ENCODE data around the gene GAB2. TPM values are rescaled to one million over a fixed set of nuclear protein-coding genes. Genes with fewer than 3 reads are reported as not detected.
A peak's percentile ranks its signal among the peaks of the same experiment; 100 is the strongest.

Gene GAB2
- total and polyA plus RNA-seq, 8 donors = 18.8 to 59.6 (median 19.7) TPM

DNA sequence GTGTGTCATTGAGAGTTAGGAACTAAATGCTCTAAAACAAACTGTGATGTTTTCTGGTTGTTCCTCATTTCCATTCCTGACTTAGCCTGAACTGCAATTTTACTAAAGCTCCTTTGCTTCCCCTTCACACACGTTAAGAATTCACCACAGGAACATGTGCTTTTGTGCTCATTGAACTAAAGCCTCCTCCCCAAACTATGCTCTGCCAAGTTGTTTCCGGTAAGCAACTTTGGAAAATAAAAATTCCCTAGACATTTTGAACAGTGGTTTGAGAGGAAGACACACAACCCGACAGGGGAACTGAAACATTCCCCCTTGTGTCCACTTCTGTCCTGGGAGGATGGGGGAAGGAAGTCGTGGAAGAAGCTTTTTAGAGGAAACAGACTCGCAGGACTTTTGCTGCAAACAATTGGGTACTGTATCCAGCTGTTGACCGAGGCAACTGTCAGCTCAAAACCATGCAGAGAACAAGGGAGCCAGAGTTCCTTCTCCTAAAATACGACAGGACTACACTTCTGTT is 66.9 kb downstream of the GAB2 start:
- peak in 2 of 4 donors; percentile 46 to 63 for DNase-seq
- TF ChIP-seq, protein P1, sequence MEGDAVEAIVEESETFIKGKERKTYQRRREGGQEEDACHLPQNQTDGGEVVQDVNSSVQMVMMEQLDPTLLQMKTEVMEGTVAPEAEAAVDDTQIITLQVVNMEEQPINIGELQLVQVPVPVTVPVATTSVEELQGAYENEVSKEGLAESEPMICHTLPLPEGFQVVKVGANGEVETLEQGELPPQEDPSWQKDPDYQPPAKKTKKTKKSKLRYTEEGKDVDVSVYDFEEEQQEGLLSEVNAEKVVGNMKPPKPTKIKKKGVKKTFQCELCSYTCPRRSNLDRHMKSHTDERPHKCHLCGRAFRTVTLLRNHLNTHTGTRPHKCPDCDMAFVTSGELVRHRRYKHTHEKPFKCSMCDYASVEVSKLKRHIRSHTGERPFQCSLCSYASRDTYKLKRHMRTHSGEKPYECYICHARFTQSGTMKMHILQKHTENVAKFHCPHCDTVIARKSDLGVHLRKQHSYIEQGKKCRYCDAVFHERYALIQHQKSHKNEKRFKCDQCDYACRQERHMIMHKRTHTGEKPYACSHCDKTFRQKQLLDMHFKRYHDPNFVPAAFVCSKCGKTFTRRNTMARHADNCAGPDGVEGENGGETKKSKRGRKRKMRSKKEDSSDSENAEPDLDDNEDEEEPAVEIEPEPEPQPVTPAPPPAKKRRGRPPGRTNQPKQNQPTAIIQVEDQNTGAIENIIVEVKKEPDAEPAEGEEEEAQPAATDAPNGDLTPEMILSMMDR (IDR thresholded peaks at IDR 0.05) = no peak
- intact Hi-C loops (cut with DNase I) = no loop called here
- Histone ChIP-seq H3K27ac (peak overlapping the region; percentile 80 to 95), H3K36me3 (no peaks in the 10 kb centered on the region), H3K4me3 (peak overlapping the region in 1 of 2 donors; percentile 14), H3K4me1 (peaks cover 39 to 91% of the 10 kb centered on the region in 2 donors), H3K27me3 (no peaks in the 10 kb centered on the region), H3K9me3 (no peaks in the 10 kb centered on the region)
- peak; percentile 56 for ATAC-seq

DNA sequence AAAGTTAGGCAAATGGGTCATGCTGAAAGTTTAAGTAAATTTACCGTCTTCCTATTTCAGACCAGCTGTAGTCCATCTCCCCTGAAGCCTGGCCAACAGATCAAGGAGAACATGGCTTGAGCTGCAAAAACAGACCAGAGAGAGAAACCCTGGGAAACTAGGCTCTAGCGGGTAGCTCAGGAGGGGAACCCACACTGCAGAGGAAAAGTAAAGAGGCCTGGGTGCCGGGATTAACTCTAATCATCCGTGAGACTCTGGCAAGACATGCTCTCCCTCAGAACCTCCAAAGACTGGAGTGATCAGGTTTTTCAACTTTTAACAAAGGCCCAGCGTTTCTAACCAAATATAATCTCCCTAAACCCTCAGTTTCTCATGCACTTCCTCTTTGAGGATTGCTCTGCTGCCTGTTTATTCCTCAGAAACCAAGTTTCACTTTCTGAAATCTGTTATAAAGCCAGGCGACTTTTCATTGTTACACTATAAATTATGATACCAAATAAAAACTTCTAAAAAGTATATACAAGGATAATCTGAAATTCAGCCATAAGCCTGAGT is 67.5 kb downstream of the GAB2 start:
- intact Hi-C loops (cut with DNase I) = no loop called here
- H3K4me1 ChIP-seq = peaks cover 36 to 91% of the 10 kb centered on the region in 2 donors
- no peaks in the 10 kb centered on the region for H3K27me3 ChIP-seq
- TF ChIP-seq, protein P1 (IDR thresholded peaks at IDR 0.05) = no peak
- peak overlapping the region; percentile 80 to 95 for H3K27ac ChIP-seq
- no peaks in the 10 kb centered on the region for H3K9me3 ChIP-seq
- peak in 2 of 4 donors; percentile 36 to 65 for DNase-seq
- peak; percentile 13 for ATAC-seq
- peak overlapping the region in 1 of 2 donors; percentile 14 for H3K4me3 ChIP-seq
- no peaks in the 10 kb centered on the region for H3K36me3 ChIP-seq

DNA sequence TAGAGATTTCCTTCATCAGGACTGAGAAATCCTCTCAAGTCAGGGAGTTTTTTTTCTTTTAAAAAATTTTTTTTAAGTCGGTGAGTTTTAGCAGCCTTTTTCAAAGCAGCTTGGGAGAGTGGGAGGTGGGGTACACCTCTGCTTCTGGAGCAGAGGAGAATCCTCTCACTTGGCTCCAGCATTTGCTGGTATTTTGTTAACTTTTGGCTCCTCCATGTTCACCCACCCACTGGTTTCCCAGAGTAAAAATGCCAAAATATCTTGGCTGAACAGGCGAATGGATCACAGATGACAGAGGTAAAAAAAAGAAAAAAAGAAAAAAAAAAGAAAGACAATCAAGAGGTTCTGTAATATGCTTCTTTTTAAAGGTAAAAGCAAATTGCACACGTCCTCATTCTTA is 68.0 kb downstream of the GAB2 start:
- Histone ChIP-seq H3K4me3 (peak overlapping the region in 1 of 2 donors; percentile 14), H3K9me3 (no peaks in the 10 kb centered on the region), H3K27ac (peak overlapping the region; percentile 80 to 95), H3K27me3 (no peaks in the 10 kb centered on the region), H3K4me1 (peaks cover 31 to 86% of the 10 kb centered on the region in 2 donors), H3K36me3 (no peaks in the 10 kb centered on the region)
- intact Hi-C loops (cut with DNase I) = no loop called here
- TF ChIP-seq, protein P1 (IDR thresholded peaks at IDR 0.05) = no peak
- ATAC-seq (no peak), DNase-seq (no peak)

GRCh38 chr11:78349114-78349513 is 68.5 kb downstream of the GAB2 start:
- ATAC-seq = no peak
- Histone ChIP-seq H3K9me3 (no peaks in the 10 kb centered on the region), H3K27me3 (no peaks in the 10 kb centered on the region), H3K36me3 (no peaks in the 10 kb centered on the region), H3K4me3 (no peak overlapping the region), H3K4me1 (peaks cover 27 to 81% of the 10 kb centered on the region in 2 donors), H3K27ac (peak overlapping the region; percentile 80 to 95)
- no peak for DNase-seq
- intact Hi-C loops (cut with DNase I) = no loop called here
- TF ChIP-seq, protein P1 (IDR thresholded peaks at IDR 0.05) = no peak

DNA sequence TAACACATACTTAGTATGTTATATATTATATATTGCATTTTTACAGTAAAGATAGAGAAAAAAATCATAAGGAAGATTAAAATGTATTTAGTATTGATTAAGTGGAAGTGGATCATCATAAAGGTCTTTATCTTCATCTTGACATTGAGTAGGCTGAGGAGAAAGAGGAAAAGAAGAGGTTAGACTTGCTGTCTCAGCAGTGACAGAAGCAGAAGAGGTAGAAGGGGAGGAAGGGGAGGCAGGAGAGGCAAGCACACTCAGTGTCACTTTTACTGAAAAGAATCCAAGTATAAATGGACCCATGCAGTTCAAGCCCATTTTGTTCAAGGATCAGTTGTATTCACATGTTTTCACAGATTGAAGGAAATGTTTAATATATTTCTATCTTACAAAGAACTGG is 69.7 kb downstream of the GAB2 start:
- DNase-seq = no peak
- Histone ChIP-seq H3K27ac (peak overlapping the region in 1 of 2 donors; percentile 95), H3K27me3 (no peaks in the 10 kb centered on the region), H3K4me1 (peaks cover 27 to 74% of the 10 kb centered on the region in 2 donors), H3K36me3 (no peaks in the 10 kb centered on the region), H3K4me3 (no peak overlapping the region), H3K9me3 (no peaks in the 10 kb centered on the region)
- ATAC-seq = no peak
- intact Hi-C loops (cut with DNase I) = no loop called here
- TF ChIP-seq, protein P1 (IDR thresholded peaks at IDR 0.05) = no peak

All from left lung (tissue), 10 donors.